ENCODE data around the gene SEC23A. TPM values are rescaled to one million over a fixed set of nuclear protein-coding genes. Genes with fewer than 3 reads are reported as not detected.
"Not testable (repeated sequence)": the region's sequence is repeated elsewhere in the genome, so short reads cannot be mapped to it uniquely, and the experiment has no call there.

SEC23A gene
- total RNA-seq, 1 donor from 2014 or later: 39.4 TPM

- DNase-seq (no peak), ATAC-seq (ENCODE audit: low read depth) (no peak)
- Mint-ChIP-seq H3K27me3 (no peaks in the 10 kb centered on the region), H3K27ac (no peak overlapping the region), H3K4me1 (no peaks in the 10 kb centered on the region), H3K36me3 (ENCODE audit: low read depth) (peaks cover 22% of the 10 kb centered on the region), H3K4me3 (no peak overlapping the region), H3K9me3 (no peaks in the 10 kb centered on the region)
- ChIA-PET CTCF (no interaction called here), POLR2A (no interaction called here)
- intact Hi-C loops (cut with micrococcal nuclease): no loop called here
- no peak for TF ChIP-seq CTCF (IDR thresholded peaks at IDR 0.05)
Measured at GRCh38 chr14:39025810-39026627, 77.0 kb downstream of the SEC23A start.

GRCh38 chr14:39025250-39025809, 77.7 kb downstream of the SEC23A start:
- Mint-ChIP-seq H3K4me1 (no peaks in the 10 kb centered on the region), H3K27ac (no peak overlapping the region), H3K9me3 (no peaks in the 10 kb centered on the region), H3K36me3 (ENCODE audit: low read depth) (peaks cover 15% of the 10 kb centered on the region), H3K4me3 (no peak overlapping the region), H3K27me3 (no peaks in the 10 kb centered on the region)
- no peak for TF ChIP-seq CTCF (IDR thresholded peaks at IDR 0.05)
- ChIA-PET CTCF (no interaction called here), POLR2A (no interaction called here)
- intact Hi-C loops (cut with micrococcal nuclease): no loop called here
- DNase-seq: no peak
- ATAC-seq (ENCODE audit: low read depth): no peak

GRCh38 chr14:39023939-39024871, 78.8 kb downstream of the SEC23A start:
- Mint-ChIP-seq H3K36me3 (ENCODE audit: low read depth) (peaks cover 4% of the 10 kb centered on the region), H3K27me3 (no peaks in the 10 kb centered on the region), H3K4me3 (no peak overlapping the region), H3K27ac (no peak overlapping the region), H3K9me3 (no peaks in the 10 kb centered on the region), H3K4me1 (no peaks in the 10 kb centered on the region)
- intact Hi-C loops (cut with micrococcal nuclease): no loop called here
- no peak for TF ChIP-seq CTCF (IDR thresholded peaks at IDR 0.05)
- ChIA-PET POLR2A (no interaction called here), CTCF (interaction anchor here (0.7 to 1.2 kb wide), 2 partner anchors 9 to 14 kb away, joined by 3 read pairs; no protein-coding TSS in a partner anchor)
- ATAC-seq (ENCODE audit: low read depth) (no peak), DNase-seq (no peak)

- intact Hi-C loops (cut with micrococcal nuclease): loop anchor here (5.0 to 10.0 kb wide), 2 partner anchors 150 to 1113 kb away; no protein-coding TSS in a partner anchor
- H3K4me3 Mint-ChIP-seq; CTCF ChIA-PET; H3K36me3 Mint-ChIP-seq (ENCODE audit: low read depth); H3K27ac Mint-ChIP-seq; DNase-seq; ATAC-seq (ENCODE audit: low read depth); POLR2A ChIA-PET; H3K9me3 Mint-ChIP-seq; H3K27me3 Mint-ChIP-seq; H3K4me1 Mint-ChIP-seq: not testable (repeated sequence)
Measured at GRCh38 chr14:39017096-39018016, 85.7 kb downstream of the SEC23A start.

GRCh38 chr14:39016733-39017095, 86.3 kb downstream of the SEC23A start:
- Mint-ChIP-seq H3K4me1 (no peaks in the 10 kb centered on the region), H3K4me3 (no peak overlapping the region), H3K36me3 (ENCODE audit: low read depth) (no peaks in the 10 kb centered on the region), H3K9me3 (no peaks in the 10 kb centered on the region), H3K27ac (no peak overlapping the region), H3K27me3 (no peaks in the 10 kb centered on the region)
- POLR2A ChIA-PET: no interaction called here
- ATAC-seq (ENCODE audit: low read depth) (no peak), DNase-seq (no peak)
- CTCF ChIA-PET: no interaction called here
- intact Hi-C loops (cut with micrococcal nuclease): loop anchor here (5.0 to 10.0 kb wide), 2 partner anchors 149 to 1112 kb away; no protein-coding TSS in a partner anchor
- TF ChIP-seq CTCF (IDR thresholded peaks at IDR 0.05): no peak

All from activated B cell treated with CpG ODN at 0.5 μM for 24 hours (primary cell).